ENCODE data around the gene CST9L.

CST9L gene

GRCh38 chr20:23568320-23568970 lies at the start of gene CST9L:
TSS of gene CST9L (minus strand) at chr20:23568484. CDS start at chr20:23568450, 34 bp downstream.
- DNase-seq (ENCODE audit: low read depth): no peak

GRCh38 chr20:23614163-23614562 lies 45.9 kb upstream of the CST9L start:
- no peak for DNase-seq (ENCODE audit: low read depth)

- no peak for DNase-seq (ENCODE audit: low read depth)
Measured at GRCh38 chr20:23613676-23614075, 45.4 kb upstream of the CST9L start.

- no peak for DNase-seq (ENCODE audit: low read depth)
Measured at GRCh38 chr20:23612396-23612795, 44.1 kb upstream of the CST9L start.

GRCh38 chr20:23609486-23610109 lies 41.3 kb upstream of the CST9L start:
- DNase-seq (ENCODE audit: low read depth): no peak

GRCh38 chr20:23608251-23608846 lies 40.1 kb upstream of the CST9L start:
- no peak for DNase-seq (ENCODE audit: low read depth)

GRCh38 chr20:23607497-23608245 lies 39.4 kb upstream of the CST9L start:
- no peak for DNase-seq (ENCODE audit: low read depth)

- DNase-seq (ENCODE audit: low read depth): peak; percentile 29
Measured at GRCh38 chr20:23606652-23607049, 38.4 kb upstream of the CST9L start.

- DNase-seq (ENCODE audit: low read depth): no peak
Measured at GRCh38 chr20:23605867-23606651, 37.8 kb upstream of the CST9L start, which contains the start of gene CST9. TSS of gene CST9 (minus strand) at chr20:23605917. CDS start at chr20:23605864, 53 bp downstream.

- no peak for DNase-seq (ENCODE audit: low read depth)
Measured at GRCh38 chr20:23604306-23604705, 36.0 kb upstream of the CST9L start.

GRCh38 chr20:23603321-23603720 lies 35.0 kb upstream of the CST9L start:
- no peak for DNase-seq (ENCODE audit: low read depth)

GRCh38 chr20:23602699-23603098 lies 34.4 kb upstream of the CST9L start:
- no peak for DNase-seq (ENCODE audit: low read depth)

- DNase-seq (ENCODE audit: low read depth): no peak
Measured at GRCh38 chr20:23602241-23602640, 34.0 kb upstream of the CST9L start.

- no peak for DNase-seq (ENCODE audit: low read depth)
Measured at GRCh38 chr20:23601715-23602114, 33.4 kb upstream of the CST9L start.

GRCh38 chr20:23598481-23598880 lies 30.2 kb upstream of the CST9L start:
- no peak for DNase-seq (ENCODE audit: low read depth)

- DNase-seq (ENCODE audit: low read depth): no peak
Measured at GRCh38 chr20:23596579-23597250, 28.4 kb upstream of the CST9L start.

GRCh38 chr20:23595941-23596340 lies 27.7 kb upstream of the CST9L start:
- no peak for DNase-seq (ENCODE audit: low read depth)

GRCh38 chr20:23588434-23589403 lies 20.4 kb upstream of the CST9L start:
- DNase-seq (ENCODE audit: low read depth): no peak

- DNase-seq (ENCODE audit: low read depth): no peak
Measured at GRCh38 chr20:23587631-23588030, 19.3 kb upstream of the CST9L start.

Measured in CMK (cell line).